ENCODE data around the gene CTCF.

- TF ChIP-seq POLR2AphosphoS5 (IDR thresholded peaks at IDR 0.05; ENCODE audit: low read depth, low read length) (no peak), CTCF (IDR thresholded peaks at IDR 0.05) (no peak), SIN3A (IDR thresholded peaks at IDR 0.05; ENCODE audit: borderline replicate concordance, insufficient read depth, low read depth, low read length) (no peak), REST (IDR thresholded peaks at IDR 0.05; ENCODE audit: insufficient read depth in 1 of 2, low read depth in 2 of 2, low read length in 1 of 2) (no peak)
Observed at GRCh38 chr16:67628216-67628615, 65.9 kb downstream of the CTCF start.

Measured in Panc1 (cell line).